HT-29 (cell line): ENCODE measurements around the gene LYSMD2. TPM values are rescaled to one million over a fixed set of nuclear protein-coding genes. Genes with fewer than 3 reads are reported as not detected.

Experiments used
- total RNA-seq: library from RNA; depleted of rRNA; stranded (reverse); fragments of >200 nt; shearing (Covaris generic); gene quantifications from 2 replicates; pipeline ENCODE4 v1.2.3, GENCODE V29; 2014; rRNA removed

LYSMD2 gene
- total RNA-seq, 1 experiment from 2014 or later, result 13.2 TPM

Other genes starting within 250 kb of the LYSMD2 start
- 9.9 and 13.1 TPM in 2 replicates for gene DMXL2, start 114.9 kb downstream of the LYSMD2 start, total RNA-seq
- not detected in 2 replicates for gene SCG3, start 56.2 kb downstream of the LYSMD2 start, total RNA-seq
- gene TMOD2, start 13.9 kb upstream of the LYSMD2 start, total RNA-seq, result 0.08 and 0.46 TPM in 2 replicates
- gene TMOD3, start 92.0 kb upstream of the LYSMD2 start, total RNA-seq, result 19.9 and 20.5 TPM in 2 replicates
- 14.6 and 16.7 TPM in 2 replicates for gene LEO1, start 234.1 kb upstream of the LYSMD2 start, total RNA-seq